HCT116 (cell line): ENCODE measurements around the gene INTS6.

Experiments used
- CTCF ChIP-seq, 3 experiments: fragments of 200-600 bp in 1 of 3; sonication (generic) in 1 of 3; IDR thresholded peaks in 2 of 3; conservative IDR thresholded peaks in 1 of 3; 2 replicates each; pipeline ENCODE4 v1.5.1; 2012 to 2017; ENCODE audit warnings: low read depth in 2 of 3, low read length in 2 of 3, antibody characterized with exemption in 1 of 3, borderline replicate concordance in 1 of 3, control low read depth in 1 of 3, mild to moderate bottlenecking in 1 of 3, mixed read lengths in 1 of 3, mixed run types in 1 of 3, moderate library complexity in 1 of 3; ENCODE audit not compliant: insufficient read depth in 1 of 3
- EGR1 ChIP-seq: IDR thresholded peaks from 2 replicates; pipeline ENCODE4 v1.6.1; 2012; ENCODE audit warnings: low read depth
- EZH2 ChIP-seq: fragments of 200-600 bp; sonication (generic); IDR thresholded peaks from 2 replicates; pipeline ENCODE4 v1.6.1; 2017; ENCODE audit warnings: antibody characterized with exemption, mixed run types
- FOSL1 ChIP-seq: IDR thresholded peaks from 2 replicates; pipeline ENCODE4 v1.6.1; 2012; ENCODE audit warnings: low read depth
- POLR2A ChIP-seq: IDR thresholded peaks from 2 replicates; pipeline ENCODE4 v1.7.0; 2011; ENCODE audit warnings: borderline replicate concordance; ENCODE audit not compliant: insufficient read depth, insufficient read length; ENCODE audit errors: extremely low read depth
- POLR2AphosphoS5 ChIP-seq: IDR thresholded peaks from 2 replicates; pipeline ENCODE4 v1.6.1; 2011; ENCODE audit warnings: mild to moderate bottlenecking, low read depth, low read length, moderate library complexity
- SIN3A ChIP-seq: IDR thresholded peaks from 2 replicates; pipeline ENCODE4 v1.6.1; 2012; ENCODE audit warnings: low read depth
- SP1 ChIP-seq: IDR thresholded peaks from 2 replicates; pipeline ENCODE4 v1.6.1; 2012; ENCODE audit warnings: low read depth
- TCF7L2 ChIP-seq: IDR thresholded peaks from 2 replicates; pipeline ENCODE4 v1.7.0; 2011; ENCODE audit warnings: borderline replicate concordance, inconsistent platforms; ENCODE audit not compliant: insufficient read depth, insufficient read length; ENCODE audit errors: extremely low read depth
- ZFX ChIP-seq: fragments of 450-650 bp; IDR thresholded peaks from 2 replicates; pipeline ENCODE4 v1.6.1; 2017
- ZNF274 ChIP-seq: fragments of 200-500 bp; sonication (Bioruptor generic); IDR thresholded peaks from 2 replicates; pipeline ENCODE4 v1.6.1; 2014; ENCODE audit warnings: mild to moderate bottlenecking, low read depth, low read length, inconsistent platforms
- TF ChIP-seq, protein P1 (sequence below): IDR thresholded peaks from 2 replicates; pipeline ENCODE4 v1.6.1; 2012; ENCODE audit warnings: low read depth
- TF ChIP-seq, protein P2 (sequence below): IDR thresholded peaks from 2 replicates; pipeline ENCODE4 v1.6.1; 2012

GRCh38 chr13:51451134-51451466 is 1.7 kb downstream of the INTS6 start:
- TF ChIP-seq CTCF (IDR thresholded peaks at IDR 0.05 in 2 of 3, conservative IDR thresholded peaks at IDR 0.05 in 1 of 3; ENCODE audit: borderline replicate concordance in 1 of 3, insufficient read depth in 1 of 3, low read depth in 2 of 3, low read length in 2 of 3) (no peak), EZH2 (no peak), TCF7L2 (no peak), POLR2AphosphoS5 (no peak), SIN3A (no peak), FOSL1 (no peak), POLR2A (no peak), EGR1 (no peak), ZFX (no peak), SP1 (no peak), ZNF274 (no peak)
- TF ChIP-seq, protein P1, sequence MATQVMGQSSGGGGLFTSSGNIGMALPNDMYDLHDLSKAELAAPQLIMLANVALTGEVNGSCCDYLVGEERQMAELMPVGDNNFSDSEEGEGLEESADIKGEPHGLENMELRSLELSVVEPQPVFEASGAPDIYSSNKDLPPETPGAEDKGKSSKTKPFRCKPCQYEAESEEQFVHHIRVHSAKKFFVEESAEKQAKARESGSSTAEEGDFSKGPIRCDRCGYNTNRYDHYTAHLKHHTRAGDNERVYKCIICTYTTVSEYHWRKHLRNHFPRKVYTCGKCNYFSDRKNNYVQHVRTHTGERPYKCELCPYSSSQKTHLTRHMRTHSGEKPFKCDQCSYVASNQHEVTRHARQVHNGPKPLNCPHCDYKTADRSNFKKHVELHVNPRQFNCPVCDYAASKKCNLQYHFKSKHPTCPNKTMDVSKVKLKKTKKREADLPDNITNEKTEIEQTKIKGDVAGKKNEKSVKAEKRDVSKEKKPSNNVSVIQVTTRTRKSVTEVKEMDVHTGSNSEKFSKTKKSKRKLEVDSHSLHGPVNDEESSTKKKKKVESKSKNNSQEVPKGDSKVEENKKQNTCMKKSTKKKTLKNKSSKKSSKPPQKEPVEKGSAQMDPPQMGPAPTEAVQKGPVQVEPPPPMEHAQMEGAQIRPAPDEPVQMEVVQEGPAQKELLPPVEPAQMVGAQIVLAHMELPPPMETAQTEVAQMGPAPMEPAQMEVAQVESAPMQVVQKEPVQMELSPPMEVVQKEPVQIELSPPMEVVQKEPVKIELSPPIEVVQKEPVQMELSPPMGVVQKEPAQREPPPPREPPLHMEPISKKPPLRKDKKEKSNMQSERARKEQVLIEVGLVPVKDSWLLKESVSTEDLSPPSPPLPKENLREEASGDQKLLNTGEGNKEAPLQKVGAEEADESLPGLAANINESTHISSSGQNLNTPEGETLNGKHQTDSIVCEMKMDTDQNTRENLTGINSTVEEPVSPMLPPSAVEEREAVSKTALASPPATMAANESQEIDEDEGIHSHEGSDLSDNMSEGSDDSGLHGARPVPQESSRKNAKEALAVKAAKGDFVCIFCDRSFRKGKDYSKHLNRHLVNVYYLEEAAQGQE = no peak
- TF ChIP-seq, protein P2, sequence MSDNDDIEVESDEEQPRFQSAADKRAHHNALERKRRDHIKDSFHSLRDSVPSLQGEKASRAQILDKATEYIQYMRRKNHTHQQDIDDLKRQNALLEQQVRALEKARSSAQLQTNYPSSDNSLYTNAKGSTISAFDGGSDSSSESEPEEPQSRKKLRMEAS = no peak
